GM21526 (cell line): Measurements from ENCODE around the gene YIF1A.

Source experiments
- ATAC-seq: cut with Tn5 transposase; IDR thresholded peaks from one replicate; pipeline ENCODE4 v1.9.1; 2021; ENCODE audit warnings: moderate library complexity; ENCODE audit not compliant: unreplicated experiment, low FRiP score

Gene YIF1A

GRCh38 chr11:66275396-66275795 is 13.5 kb downstream of the YIF1A start:
- ATAC-seq: no peak

- ATAC-seq: no peak
Measured at GRCh38 chr11:66274219-66274618, 14.7 kb downstream of the YIF1A start.

GRCh38 chr11:66272596-66272995 is 16.3 kb downstream of the YIF1A start:
- ATAC-seq: no peak

GRCh38 chr11:66271816-66272215 is 17.1 kb downstream of the YIF1A start:
- no peak for ATAC-seq

- no peak for ATAC-seq
Measured at GRCh38 chr11:66268952-66269905, 19.7 kb downstream of the YIF1A start.

- ATAC-seq: peak; percentile 63
Measured at GRCh38 chr11:66268244-66268951, 20.5 kb downstream of the YIF1A start, which contains the start of gene RAB1B. RAB1B (plus strand) TSS chr11:66268639; CDS start chr11:66268680, 41 bp downstream.

- ATAC-seq: peak; percentile 16
Measured at GRCh38 chr11:66267379-66268243, 21.3 kb downstream of the YIF1A start.

GRCh38 chr11:66267039-66267378 is 21.9 kb downstream of the YIF1A start:
- ATAC-seq: no peak

- no peak for ATAC-seq
Measured at GRCh38 chr11:66266378-66267038, 22.4 kb downstream of the YIF1A start.

- ATAC-seq: no peak
Measured at GRCh38 chr11:66265531-66266377, 23.2 kb downstream of the YIF1A start.

- no peak for ATAC-seq
Measured at GRCh38 chr11:66264914-66265313, 24.0 kb downstream of the YIF1A start.

GRCh38 chr11:66264383-66264782 is 24.6 kb downstream of the YIF1A start:
- no peak for ATAC-seq

GRCh38 chr11:66263785-66264184 is 25.2 kb downstream of the YIF1A start:
- ATAC-seq: no peak

- ATAC-seq: no peak
Measured at GRCh38 chr11:66263231-66263630, 25.7 kb downstream of the YIF1A start.

- ATAC-seq: no peak
Measured at GRCh38 chr11:66262696-66263095, 26.2 kb downstream of the YIF1A start.

- ATAC-seq: no peak
Measured at GRCh38 chr11:66262191-66262590, 26.8 kb downstream of the YIF1A start.

GRCh38 chr11:66261578-66261977 is 27.4 kb downstream of the YIF1A start:
- ATAC-seq: no peak

- no peak for ATAC-seq
Measured at GRCh38 chr11:66259956-66260355, 29.0 kb downstream of the YIF1A start.

- ATAC-seq: no peak
Measured at GRCh38 chr11:66259225-66259624, 29.7 kb downstream of the YIF1A start.
